ENCODE measurements around the gene TGFB1I1. TPM values are rescaled to one million over a fixed set of nuclear protein-coding genes. Genes with fewer than 3 reads are reported as not detected.

The TGFB1I1 gene
- total and polyA plus RNA-seq, 2 experiments from 2014 or later: 4.1 to 4.2 TPM

GRCh38 chr16:31521368-31521767 lies 49.4 kb downstream of the TGFB1I1 start (continued):
- no peak for TF ChIP-seq ZNF462 (CRISPR knock-in tag; IDR thresholded peaks at IDR 0.05)

GRCh38 chr16:31522071-31522470 lies 50.1 kb downstream of the TGFB1I1 start:
- Histone ChIP-seq H2AFZ (no peak overlapping the region), H3F3A (replicated peaks; ENCODE audit: low read depth) (no peaks in the 10 kb centered on the region), H3K4me3 (no peak overlapping the region), H3K36me3 (ENCODE audit: insufficient read depth) (no peaks in the 10 kb centered on the region; the same call in 1 of the 2 replicates), H4K20me1 (replicated peaks; ENCODE audit: insufficient read depth) (no peaks in the 10 kb centered on the region), H3K4me2 (no peak overlapping the region), H3K27me3 (ENCODE audit: insufficient read depth) (peaks cover 11% of the 10 kb centered on the region; the same call in 1 of the 2 replicates), H3K27ac (ENCODE audit: low read depth) (no peak overlapping the region), H3K79me2 (replicated peaks; ENCODE audit: insufficient read depth) (no peaks in the 10 kb centered on the region), H3K9me2 (ENCODE audit: insufficient read depth) (no peaks in the 10 kb centered on the region), H3K4me1 (ENCODE audit: insufficient read depth) (peaks cover under 1% of the 10 kb centered on the region; the same call in 1 of the 2 replicates)
- H3K4me3 Mint-ChIP-seq: no peak overlapping the region
- peaks cover 21% of the 10 kb centered on the region for H3K4me1 Mint-ChIP-seq
- H3K36me3 Mint-ChIP-seq (ENCODE audit: low read depth): peaks cover under 1% of the 10 kb centered on the region; the same call in 1 of the 3 replicates
- peaks cover 9% of the 10 kb centered on the region for H3K27me3 Mint-ChIP-seq (ENCODE audit: insufficient read depth, low read depth, poor library complexity)
- ATAC-seq (no peak), DNase-seq (ENCODE audit: low spot score) (no peak)
- no peak overlapping the region for H3K27ac Mint-ChIP-seq
- H3K9me3 Mint-ChIP-seq: peaks cover 11% of the 10 kb centered on the region
- no peak for TF ChIP-seq POLR2AphosphoS5 (IDR thresholded peaks at IDR 0.05; ENCODE audit: low read depth)
- no peak for TF ChIP-seq ZNF331 (CRISPR knock-in tag; IDR thresholded peaks at IDR 0.05; ENCODE audit: low read depth)
- no peak for TF ChIP-seq ETS1 (IDR thresholded peaks at IDR 0.05)
- TF ChIP-seq JUNB (IDR thresholded peaks at IDR 0.05; ENCODE audit: unreplicated experiment): no peak
- no peak for TF ChIP-seq EZH2 (IDR thresholded peaks at IDR 0.05; ENCODE audit: low read depth, unreplicated experiment)
- TF ChIP-seq REST (IDR thresholded peaks at IDR 0.05; ENCODE audit: unreplicated experiment): no peak
- no peak for TF ChIP-seq ZNF114 (CRISPR knock-in tag; IDR thresholded peaks at IDR 0.05)
- TF ChIP-seq CTCF (conservative IDR thresholded peaks at IDR 0.05; ENCODE audit: low read depth in 2 of 2): no peak
- no peak for TF ChIP-seq NANOG (IDR thresholded peaks at IDR 0.05; ENCODE audit: borderline replicate concordance)

All from GM23338 (cell line).